ENCODE results near the gene SPAG7.

SPAG7 gene

DNA sequence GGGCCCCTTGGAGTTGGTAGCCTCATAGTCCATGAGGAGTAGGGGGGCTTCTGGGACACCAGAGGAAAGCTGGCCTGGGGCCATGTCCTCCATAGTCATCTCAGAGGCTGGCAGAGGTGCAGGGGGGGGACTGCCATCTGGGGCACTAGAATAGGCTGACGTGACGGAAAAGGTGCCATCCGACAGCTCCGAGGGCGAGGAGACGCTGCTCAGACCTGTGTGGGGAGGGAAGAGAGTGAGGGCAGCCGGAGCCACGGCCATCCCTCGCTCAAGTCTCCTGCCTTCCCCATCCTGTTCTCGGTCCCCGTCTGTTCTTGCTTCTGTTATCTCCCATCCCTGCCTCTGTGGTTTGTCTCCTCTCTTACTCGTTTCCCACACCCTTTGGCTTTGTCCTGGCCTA lies 4.7 kb upstream of the SPAG7 start:
- H3K9ac ChIP-seq (ENCODE audit: low read depth, low read length) = no peak overlapping the region
- peaks cover 69% of the 10 kb centered on the region for H3K27me3 ChIP-seq (ENCODE audit: insufficient read depth, low read length)
- peaks cover 7% of the 10 kb centered on the region for H3K4me1 ChIP-seq (ENCODE audit: insufficient read depth, low read length)
- H3K27ac ChIP-seq (ENCODE audit: low read length) = no peak overlapping the region
- H3K36me3 ChIP-seq (ENCODE audit: insufficient read depth, low read depth, low read length) = peaks cover 16% of the 10 kb centered on the region; the same call in 1 of the 2 replicates
- H3K4me3 ChIP-seq (ENCODE audit: low read length) = no peak overlapping the region
- no peaks in the 10 kb centered on the region for H3K9me3 ChIP-seq (ENCODE audit: insufficient read depth, low read depth, low read length)

DNA sequence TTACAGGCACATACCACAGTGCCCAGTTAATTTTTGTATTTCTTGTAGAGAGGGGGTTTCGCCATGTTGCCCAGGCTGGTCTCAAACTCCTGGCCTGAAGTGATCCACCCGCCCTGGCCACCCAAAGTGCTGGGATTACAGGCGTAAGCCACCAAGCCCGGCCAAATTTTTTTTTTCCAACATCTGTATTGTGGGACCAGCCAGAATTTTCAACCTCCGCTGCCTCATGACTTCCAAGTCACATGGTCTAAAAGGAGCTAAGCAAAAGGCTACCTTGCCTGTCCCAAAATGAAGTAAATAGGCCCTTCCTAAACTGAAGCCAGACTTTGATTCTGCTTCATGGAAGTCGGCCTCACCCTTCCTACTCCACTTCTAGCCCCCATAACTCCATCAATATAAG lies 4.2 kb upstream of the SPAG7 start:
- Histone ChIP-seq H3K4me1 (ENCODE audit: insufficient read depth, low read length) (peaks cover 7% of the 10 kb centered on the region), H3K27me3 (ENCODE audit: insufficient read depth, low read length) (peaks cover 64% of the 10 kb centered on the region), H3K9me3 (ENCODE audit: insufficient read depth, low read depth, low read length) (no peaks in the 10 kb centered on the region), H3K4me3 (ENCODE audit: low read length) (no peak overlapping the region), H3K36me3 (ENCODE audit: insufficient read depth, low read depth, low read length) (peaks cover 16% of the 10 kb centered on the region; the same call in 1 of the 2 replicates), H3K9ac (ENCODE audit: low read depth, low read length) (no peak overlapping the region), H3K27ac (ENCODE audit: low read length) (no peak overlapping the region)

DNA sequence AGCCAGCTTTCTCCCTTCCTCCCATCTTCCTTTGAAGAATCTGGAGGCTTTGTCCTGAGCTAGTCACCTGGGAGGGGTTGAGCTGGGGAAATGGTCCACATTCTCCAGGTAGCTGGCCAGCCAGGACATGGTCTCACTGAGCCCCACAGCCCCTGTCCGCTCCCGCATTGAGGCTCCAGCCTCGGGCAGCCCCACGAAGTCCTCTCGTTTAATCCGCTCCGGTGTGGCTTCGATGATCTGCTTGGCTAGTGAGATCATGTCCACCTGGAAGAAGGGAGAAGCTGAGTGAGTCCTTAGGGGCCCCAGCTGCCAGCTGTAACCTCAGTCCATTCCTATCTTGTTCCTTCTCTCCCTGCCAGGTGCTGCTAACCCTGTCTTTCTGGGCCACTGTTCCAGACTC lies 2.7 kb upstream of the SPAG7 start:
- Histone ChIP-seq H3K27ac (ENCODE audit: low read length) (no peak overlapping the region), H3K9ac (ENCODE audit: low read depth, low read length) (no peak overlapping the region), H3K27me3 (ENCODE audit: insufficient read depth, low read length) (peaks cover 48% of the 10 kb centered on the region), H3K9me3 (ENCODE audit: insufficient read depth, low read depth, low read length) (no peaks in the 10 kb centered on the region), H3K4me3 (ENCODE audit: low read length) (no peak overlapping the region), H3K36me3 (ENCODE audit: insufficient read depth, low read depth, low read length) (peaks cover 19% of the 10 kb centered on the region), H3K4me1 (ENCODE audit: insufficient read depth, low read length) (peaks cover 12% of the 10 kb centered on the region)

DNA sequence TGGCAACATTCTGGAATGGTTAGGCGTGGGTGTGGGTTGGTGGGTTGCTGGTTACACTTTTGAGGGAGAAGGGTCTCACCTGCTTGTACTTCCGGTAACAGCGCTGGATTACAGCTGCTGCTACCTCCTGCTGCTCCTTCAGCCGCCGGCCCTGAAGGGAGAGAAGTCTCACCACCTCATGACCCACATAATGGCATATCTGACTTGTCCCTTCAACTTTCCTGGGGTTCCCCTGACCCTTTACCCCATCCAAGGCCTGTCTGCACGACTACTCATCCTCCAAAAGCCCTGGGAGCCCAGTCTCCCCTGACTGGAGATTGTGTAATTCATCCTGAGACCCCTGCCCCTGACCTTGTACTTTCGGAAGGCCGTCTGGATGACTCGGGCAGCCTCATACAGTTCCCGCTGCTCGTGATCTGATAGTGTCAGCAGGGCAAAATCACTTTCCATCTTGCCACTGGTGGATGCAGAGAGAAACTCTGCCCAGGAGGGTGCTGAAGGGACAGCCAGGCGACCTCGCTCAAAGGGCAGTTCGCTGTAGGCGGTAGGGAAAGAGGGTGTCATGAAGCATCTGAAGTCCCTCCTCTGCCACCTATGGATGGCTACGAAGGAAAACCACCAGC lies 2.0 kb upstream of the SPAG7 start:
- Histone ChIP-seq H3K36me3 (ENCODE audit: insufficient read depth, low read depth, low read length) (peaks cover 21% of the 10 kb centered on the region), H3K4me1 (ENCODE audit: insufficient read depth, low read length) (peaks cover 12% of the 10 kb centered on the region), H3K27ac (ENCODE audit: low read length) (no peak overlapping the region), H3K9me3 (ENCODE audit: insufficient read depth, low read depth, low read length) (no peaks in the 10 kb centered on the region), H3K4me3 (ENCODE audit: low read length) (peak overlapping the region; percentile 91), H3K27me3 (ENCODE audit: insufficient read depth, low read length) (peaks cover 42% of the 10 kb centered on the region), H3K9ac (ENCODE audit: low read depth, low read length) (peak overlapping the region; percentile 96; the same call in 1 of the 2 replicates)

DNA sequence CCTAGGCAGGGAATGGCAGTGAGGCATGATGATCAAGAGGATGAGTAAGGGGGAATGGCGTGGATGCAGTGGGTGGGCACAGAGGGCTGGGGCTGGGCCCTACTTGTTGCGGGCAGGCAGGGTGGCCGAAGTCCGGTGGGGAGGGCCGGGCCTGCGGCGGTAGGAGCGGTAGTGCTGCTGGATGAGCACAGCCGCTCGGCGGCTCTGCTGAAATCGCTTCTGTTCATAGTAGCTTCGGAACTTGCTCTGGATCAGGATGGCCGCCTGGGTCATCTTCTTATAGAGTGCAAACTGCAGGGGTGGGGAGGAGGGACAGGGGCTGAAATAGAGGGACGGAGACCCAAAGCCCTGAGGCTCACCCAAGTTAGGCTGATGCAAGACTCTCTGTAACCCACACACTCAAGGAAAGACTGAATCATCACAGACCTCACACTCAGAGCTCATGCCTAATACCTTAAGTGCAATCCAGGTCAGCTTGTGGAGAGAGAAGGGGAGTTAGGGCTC lies 1.5 kb upstream of the SPAG7 start:
- peaks cover 12% of the 10 kb centered on the region for H3K4me1 ChIP-seq (ENCODE audit: insufficient read depth, low read length)
- peaks cover 36% of the 10 kb centered on the region for H3K27me3 ChIP-seq (ENCODE audit: insufficient read depth, low read length)
- peak overlapping the region; percentile 91 for H3K4me3 ChIP-seq (ENCODE audit: low read length)
- H3K27ac ChIP-seq (ENCODE audit: low read length) = peak overlapping the region; percentile 86
- no peaks in the 10 kb centered on the region for H3K9me3 ChIP-seq (ENCODE audit: insufficient read depth, low read depth, low read length)
- H3K36me3 ChIP-seq (ENCODE audit: insufficient read depth, low read depth, low read length) = peaks cover 21% of the 10 kb centered on the region
- H3K9ac ChIP-seq (ENCODE audit: low read depth, low read length) = peak overlapping the region; percentile 96

DNA sequence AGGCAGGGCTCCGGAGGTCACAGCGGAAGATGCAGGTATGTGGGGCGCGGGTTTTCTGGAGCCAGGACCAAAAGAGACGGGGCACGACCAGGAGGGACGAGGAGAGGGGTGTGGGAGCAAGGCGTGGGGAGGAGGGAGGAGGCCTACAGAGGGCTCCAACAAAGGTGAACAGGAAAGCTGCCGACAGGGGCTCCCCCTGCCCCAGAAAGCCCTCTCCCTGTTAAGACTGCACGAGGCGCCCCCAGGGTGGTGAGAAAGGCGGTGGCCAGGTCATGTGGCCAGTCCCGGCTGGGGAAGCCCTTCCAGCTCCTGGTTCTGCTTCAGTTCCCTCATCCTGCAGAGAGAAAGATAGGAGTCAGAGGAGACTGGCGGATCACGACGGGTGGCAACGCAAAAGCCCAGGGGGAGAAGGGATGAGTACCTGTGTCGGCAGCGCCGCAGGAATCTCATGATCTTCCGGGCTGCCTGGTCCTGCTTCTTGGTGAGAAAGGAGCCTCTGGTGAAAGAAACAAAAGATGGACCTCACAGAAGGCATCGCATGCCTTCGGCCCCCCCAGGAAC lies 949 bp upstream of the SPAG7 start:
- Histone ChIP-seq H3K27ac (ENCODE audit: low read length) (peak overlapping the region; percentile 86), H3K4me1 (ENCODE audit: insufficient read depth, low read length) (peaks cover 12% of the 10 kb centered on the region), H3K9ac (ENCODE audit: low read depth, low read length) (peak overlapping the region; percentile 96), H3K36me3 (ENCODE audit: insufficient read depth, low read depth, low read length) (peaks cover 21% of the 10 kb centered on the region), H3K27me3 (ENCODE audit: insufficient read depth, low read length) (peaks cover 31% of the 10 kb centered on the region; the same call in 1 of the 2 replicates), H3K4me3 (ENCODE audit: low read length) (peak overlapping the region; percentile 91), H3K9me3 (ENCODE audit: insufficient read depth, low read depth, low read length) (no peaks in the 10 kb centered on the region)

DNA sequence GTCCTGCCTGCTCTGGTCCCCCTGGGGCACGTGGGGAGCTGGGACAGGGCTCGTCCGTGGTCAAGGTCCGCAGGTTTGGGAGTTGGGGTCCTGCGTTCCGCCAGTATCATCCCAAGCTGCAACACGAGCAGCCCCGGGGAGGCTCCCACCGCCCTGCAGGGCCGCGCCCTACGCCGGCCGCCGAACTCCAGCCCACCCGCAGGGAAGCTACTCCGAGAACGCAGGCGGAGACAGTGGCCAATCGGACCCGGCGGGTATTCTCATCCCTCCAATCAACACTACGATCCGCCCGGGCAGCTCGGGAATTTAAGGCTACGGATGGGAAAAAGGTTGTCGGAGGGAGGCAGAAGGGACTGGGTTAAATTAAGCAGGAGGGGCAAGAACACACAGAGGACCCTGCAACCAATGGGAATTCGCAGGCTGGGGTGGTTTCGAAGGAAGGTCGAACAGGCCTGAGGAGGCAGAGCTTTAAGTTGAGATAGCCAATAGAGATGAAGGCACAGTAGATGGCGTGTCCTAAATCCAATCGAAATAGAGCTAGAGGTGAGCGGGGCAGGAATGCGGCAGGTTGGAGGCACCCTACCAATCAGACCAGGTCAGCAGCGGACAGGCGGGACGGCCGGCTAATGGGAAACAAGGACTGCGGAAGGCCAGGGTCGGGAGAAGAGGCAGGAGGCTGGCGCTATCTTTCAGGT lies 626 bp downstream of the SPAG7 start:
- peaks cover 8% of the 10 kb centered on the region for H3K4me1 ChIP-seq (ENCODE audit: insufficient read depth, low read length)
- peak overlapping the region; percentile 96 for H3K9ac ChIP-seq (ENCODE audit: low read depth, low read length)
- H3K9me3 ChIP-seq (ENCODE audit: insufficient read depth, low read depth, low read length) = no peaks in the 10 kb centered on the region
- peak overlapping the region; percentile 77 for H3K27ac ChIP-seq (ENCODE audit: low read length)
- peaks cover 21% of the 10 kb centered on the region for H3K36me3 ChIP-seq (ENCODE audit: insufficient read depth, low read depth, low read length)
- peak overlapping the region; percentile 91 for H3K4me3 ChIP-seq (ENCODE audit: low read length)
- peaks cover 15% of the 10 kb centered on the region; the same call in 1 of the 2 replicates for H3K27me3 ChIP-seq (ENCODE audit: insufficient read depth, low read length)

DNA sequence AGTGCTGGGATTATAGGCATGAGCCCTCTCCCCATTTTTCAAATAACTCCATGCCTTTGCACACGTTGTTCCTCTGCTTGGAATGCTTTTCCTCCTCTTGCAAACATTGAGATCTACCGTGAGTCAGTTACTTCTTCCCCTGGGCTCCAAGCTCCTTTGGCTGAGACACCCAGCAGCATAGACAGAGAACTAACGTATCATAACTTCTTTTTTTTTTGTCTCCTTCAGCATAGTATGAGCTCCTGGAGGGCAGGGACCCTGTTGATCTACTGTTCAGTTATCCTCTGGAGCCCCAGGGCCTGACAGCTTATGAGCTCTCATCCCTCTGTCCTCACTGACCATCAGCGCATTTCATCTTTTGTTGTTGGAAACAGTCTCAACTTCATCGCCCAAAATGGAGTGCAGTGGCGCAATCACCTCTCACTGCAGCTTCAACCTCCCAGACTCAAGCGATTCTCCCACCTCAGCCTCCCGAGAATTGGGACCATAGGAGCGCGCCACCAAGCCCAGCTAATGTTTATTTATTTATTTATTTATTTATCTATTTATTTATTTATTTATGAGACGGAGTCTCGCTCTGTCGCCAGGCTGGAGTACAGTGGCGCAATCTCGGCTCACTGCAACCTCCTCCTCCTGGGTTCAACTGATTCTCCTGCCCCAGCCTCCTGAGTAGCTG lies 2.2 kb downstream of the SPAG7 start:
- Histone ChIP-seq H3K4me1 (ENCODE audit: insufficient read depth, low read length) (peaks cover 11% of the 10 kb centered on the region), H3K27ac (ENCODE audit: low read length) (no peak overlapping the region), H3K36me3 (ENCODE audit: insufficient read depth, low read depth, low read length) (peaks cover 14% of the 10 kb centered on the region), H3K9me3 (ENCODE audit: insufficient read depth, low read depth, low read length) (no peaks in the 10 kb centered on the region), H3K27me3 (ENCODE audit: insufficient read depth, low read length) (peaks cover 3% of the 10 kb centered on the region; the same call in 1 of the 2 replicates), H3K4me3 (ENCODE audit: low read length) (no peak overlapping the region), H3K9ac (ENCODE audit: low read depth, low read length) (no peak overlapping the region)

DNA sequence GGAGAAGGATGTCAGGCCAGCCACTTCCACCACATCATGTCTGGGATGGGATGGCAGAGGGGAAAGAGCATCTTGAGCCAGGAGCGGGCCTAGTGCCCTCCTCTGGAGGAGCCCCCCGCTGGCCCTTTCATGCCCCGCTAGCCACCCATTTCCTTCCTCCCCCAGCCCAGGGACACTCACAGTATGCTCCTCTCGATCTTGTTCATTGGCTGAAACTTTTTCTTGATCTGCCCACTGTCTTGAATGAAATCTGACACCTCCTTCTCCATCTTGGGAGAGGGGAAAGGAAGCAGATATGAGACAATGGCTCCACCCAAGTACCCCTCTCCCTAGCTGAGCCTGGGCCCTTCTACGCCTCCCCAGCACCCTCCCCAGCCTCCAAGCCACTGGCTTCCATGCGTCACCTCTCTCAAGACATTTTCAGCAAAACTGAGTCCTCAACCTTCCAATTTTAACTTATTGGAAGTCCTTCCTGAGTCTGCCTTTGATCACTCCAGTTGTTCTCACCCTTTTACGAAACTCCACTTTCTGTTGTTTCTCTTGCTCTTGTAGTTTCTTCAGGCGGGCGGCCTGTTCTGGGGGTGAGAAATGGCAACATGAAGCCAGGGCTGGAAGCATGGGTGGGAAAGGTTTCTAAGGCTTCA lies 7.2 kb downstream of the SPAG7 start:
- Histone ChIP-seq H3K27ac (ENCODE audit: low read length) (no peak overlapping the region), H3K4me3 (ENCODE audit: low read length) (no peak overlapping the region), H3K27me3 (ENCODE audit: insufficient read depth, low read length) (no peaks in the 10 kb centered on the region), H3K9ac (ENCODE audit: low read depth, low read length) (no peak overlapping the region), H3K4me1 (ENCODE audit: insufficient read depth, low read length) (peaks cover 9% of the 10 kb centered on the region; the same call in 1 of the 2 replicates), H3K36me3 (ENCODE audit: insufficient read depth, low read depth, low read length) (peaks cover 17% of the 10 kb centered on the region), H3K9me3 (ENCODE audit: insufficient read depth, low read depth, low read length) (no peaks in the 10 kb centered on the region)

DNA sequence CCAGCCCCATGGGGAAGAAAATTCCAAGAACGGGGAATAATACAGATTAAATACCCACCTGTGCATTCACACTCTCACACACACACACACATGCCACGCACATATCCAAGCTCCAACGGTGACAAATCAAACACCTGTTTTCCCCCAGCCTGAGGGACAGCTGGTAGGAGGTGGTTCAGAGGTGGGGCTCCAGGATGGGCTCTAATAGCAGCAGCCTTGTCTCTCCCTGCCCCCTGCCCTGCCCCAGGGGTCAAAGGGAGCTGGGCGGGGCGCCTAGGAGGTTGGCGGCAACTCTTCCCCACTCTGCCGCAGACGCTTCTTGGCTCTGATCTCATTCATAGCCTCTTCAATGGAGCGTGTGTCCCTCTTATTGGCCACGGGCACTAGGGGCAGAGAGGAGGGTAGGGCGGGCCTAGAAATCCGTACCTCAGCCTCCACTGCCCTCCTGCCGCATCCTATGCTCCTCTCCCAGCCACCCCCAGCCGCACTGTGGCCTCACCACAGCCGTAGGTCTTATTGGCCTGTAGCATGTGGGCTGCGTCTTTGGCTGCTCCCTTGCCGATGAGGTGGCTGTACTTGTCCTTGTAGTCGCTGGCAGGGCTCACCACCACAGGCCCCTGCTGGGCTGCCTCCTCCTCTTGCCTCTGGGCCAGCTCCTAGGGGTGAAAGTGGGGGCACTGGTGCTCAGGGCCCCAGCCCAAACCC lies 8.2 kb downstream of the SPAG7 start:
- H3K27ac ChIP-seq (ENCODE audit: low read length) = no peak overlapping the region
- H3K36me3 ChIP-seq (ENCODE audit: insufficient read depth, low read depth, low read length) = peaks cover 14% of the 10 kb centered on the region; the same call in 1 of the 2 replicates
- no peaks in the 10 kb centered on the region for H3K9me3 ChIP-seq (ENCODE audit: insufficient read depth, low read depth, low read length)

More for the DNA sequence above, 8.2 kb downstream of the SPAG7 start:
- Histone ChIP-seq H3K4me1 (ENCODE audit: insufficient read depth, low read length) (peaks cover 9% of the 10 kb centered on the region; the same call in 1 of the 2 replicates), H3K4me3 (ENCODE audit: low read length) (no peak overlapping the region), H3K27me3 (ENCODE audit: insufficient read depth, low read length) (no peaks in the 10 kb centered on the region), H3K9ac (ENCODE audit: low read depth, low read length) (no peak overlapping the region)

Data from iPS-20b (cell line).